Gastroesophageal sphincter (tissue), 3 donors: ENCODE data around the gene MFSD6.

ENCODE experiments used
- POLR2AphosphoS5 ChIP-seq: sonication (generic); formaldehyde crosslinking; IDR thresholded peaks from one replicate; pipeline ENCODE4 v1.6.1; 2017; ENCODE audit warnings: antibody characterized with exemption
- TF ChIP-seq, protein P1 (sequence below), 4 experiments: fragments of 200-600 bp in 2 of 4; fragments of 450-650 bp in 2 of 4; sonication (generic) in 1 of 4; IDR thresholded peaks; one replicate each; pipeline ENCODE4 v1.5.1; 2017 to 2019; ENCODE audit warnings: antibody characterized with exemption in 4 of 4, mild to moderate bottlenecking in 2 of 4, moderate library complexity in 2 of 4

GRCh38 chr2:190360965-190361364 lies 47.2 kb upstream of the MFSD6 start:
- TF ChIP-seq, protein P1, sequence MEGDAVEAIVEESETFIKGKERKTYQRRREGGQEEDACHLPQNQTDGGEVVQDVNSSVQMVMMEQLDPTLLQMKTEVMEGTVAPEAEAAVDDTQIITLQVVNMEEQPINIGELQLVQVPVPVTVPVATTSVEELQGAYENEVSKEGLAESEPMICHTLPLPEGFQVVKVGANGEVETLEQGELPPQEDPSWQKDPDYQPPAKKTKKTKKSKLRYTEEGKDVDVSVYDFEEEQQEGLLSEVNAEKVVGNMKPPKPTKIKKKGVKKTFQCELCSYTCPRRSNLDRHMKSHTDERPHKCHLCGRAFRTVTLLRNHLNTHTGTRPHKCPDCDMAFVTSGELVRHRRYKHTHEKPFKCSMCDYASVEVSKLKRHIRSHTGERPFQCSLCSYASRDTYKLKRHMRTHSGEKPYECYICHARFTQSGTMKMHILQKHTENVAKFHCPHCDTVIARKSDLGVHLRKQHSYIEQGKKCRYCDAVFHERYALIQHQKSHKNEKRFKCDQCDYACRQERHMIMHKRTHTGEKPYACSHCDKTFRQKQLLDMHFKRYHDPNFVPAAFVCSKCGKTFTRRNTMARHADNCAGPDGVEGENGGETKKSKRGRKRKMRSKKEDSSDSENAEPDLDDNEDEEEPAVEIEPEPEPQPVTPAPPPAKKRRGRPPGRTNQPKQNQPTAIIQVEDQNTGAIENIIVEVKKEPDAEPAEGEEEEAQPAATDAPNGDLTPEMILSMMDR (IDR thresholded peaks at IDR 0.05): no peak
- no peak for TF ChIP-seq POLR2AphosphoS5
